HG03064 (cell line): ENCODE data around the gene JHY.
A peak's percentile ranks its signal among the peaks of the same experiment; 100 is the strongest.
"Not testable (repeated sequence)": the region's sequence is repeated elsewhere in the genome, so short reads cannot be mapped to it uniquely, and the experiment has no call there.

ENCODE experiments used
- ATAC-seq: cut with Tn5 transposase; IDR thresholded peaks from one replicate; pipeline ENCODE4 v1.9.1; 2021; ENCODE audit warnings: low read depth; ENCODE audit not compliant: unreplicated experiment

The JHY gene

DNA sequence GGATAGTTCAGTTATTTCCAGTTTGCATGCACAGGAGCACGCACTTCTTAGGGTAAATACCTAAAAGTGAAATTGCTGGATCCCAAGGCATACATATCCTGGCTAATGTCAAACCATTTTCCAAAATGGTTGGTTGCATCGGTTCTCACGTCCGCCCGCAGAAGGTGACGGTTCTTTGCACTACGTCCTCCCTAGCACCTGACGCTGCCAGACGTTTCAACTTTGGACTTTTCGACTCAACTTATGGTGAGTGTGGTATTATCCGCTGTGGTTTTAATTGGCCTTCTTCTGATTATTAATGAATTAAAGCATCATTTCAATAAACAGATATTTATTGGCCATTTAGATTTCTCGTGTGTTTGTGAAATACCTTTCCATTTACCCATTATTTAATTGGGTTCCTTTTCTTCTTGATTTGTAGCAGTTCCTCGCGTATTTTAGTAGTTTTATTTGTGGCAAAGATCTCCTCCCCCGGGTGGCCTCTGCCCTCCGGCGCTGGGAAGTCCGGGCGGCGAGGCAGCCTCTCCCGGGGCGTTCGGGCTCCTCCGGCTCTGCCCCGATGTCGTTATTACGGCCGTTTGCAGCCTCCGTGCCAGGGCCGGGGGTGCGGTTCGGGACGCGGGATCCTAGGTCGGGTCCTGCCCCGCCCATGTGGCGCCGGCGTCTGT is at the start of gene JHY:
JHY (plus strand) TSS at position 571 of the 668 bp plus-strand sequence. CDS start 3,091 bp downstream, outside the sequence.
- ATAC-seq, result no peak

DNA sequence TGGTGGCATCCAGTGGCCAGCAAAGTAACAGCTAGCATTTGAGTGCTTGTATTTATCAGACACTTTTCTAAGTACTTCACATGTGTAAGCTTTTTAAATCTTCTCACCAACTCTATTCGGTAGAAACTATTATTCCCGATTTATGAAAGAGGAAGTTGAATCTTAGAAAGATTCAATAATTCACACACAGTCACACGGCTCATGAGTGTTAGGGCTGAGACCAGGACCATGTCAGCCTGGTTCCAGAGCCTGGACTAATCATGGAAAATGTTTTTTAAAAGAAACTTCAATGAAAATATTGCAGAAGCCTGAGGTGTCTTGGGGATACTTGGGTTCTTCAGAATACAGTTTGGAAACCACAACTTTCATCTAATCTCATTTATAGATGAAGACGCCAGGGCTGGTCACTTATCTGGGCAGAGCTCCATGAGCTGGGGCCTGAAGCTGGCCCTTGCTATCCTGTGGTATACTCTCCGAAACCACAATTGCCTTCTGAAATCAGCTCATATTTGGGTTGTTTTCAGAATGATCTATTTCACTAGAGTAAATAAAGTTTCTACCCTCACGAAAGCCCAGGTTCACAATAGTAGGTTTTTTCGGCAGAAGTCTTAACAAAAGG is 48.6 kb upstream of the JHY start:
- ATAC-seq, result no peak

DNA sequence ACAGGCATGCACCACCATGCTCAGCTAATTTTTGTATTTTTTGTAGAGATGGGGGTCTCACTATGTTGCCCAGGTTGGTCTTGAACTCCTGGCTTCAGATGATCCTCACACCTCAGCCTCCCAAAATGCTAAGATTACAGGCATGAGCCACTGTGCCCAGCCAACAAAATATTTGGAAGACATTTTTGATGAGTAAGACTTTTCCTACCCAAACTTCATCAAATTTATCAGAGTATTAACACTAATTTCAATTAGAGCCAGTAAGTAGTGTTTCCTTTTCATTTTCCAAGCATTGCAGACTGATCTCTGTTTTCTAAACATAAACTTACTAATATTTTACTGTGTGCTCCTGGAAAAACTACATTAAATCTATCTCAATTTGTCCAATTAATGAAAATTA is 45.6 kb upstream of the JHY start:
- no peak for ATAC-seq

DNA sequence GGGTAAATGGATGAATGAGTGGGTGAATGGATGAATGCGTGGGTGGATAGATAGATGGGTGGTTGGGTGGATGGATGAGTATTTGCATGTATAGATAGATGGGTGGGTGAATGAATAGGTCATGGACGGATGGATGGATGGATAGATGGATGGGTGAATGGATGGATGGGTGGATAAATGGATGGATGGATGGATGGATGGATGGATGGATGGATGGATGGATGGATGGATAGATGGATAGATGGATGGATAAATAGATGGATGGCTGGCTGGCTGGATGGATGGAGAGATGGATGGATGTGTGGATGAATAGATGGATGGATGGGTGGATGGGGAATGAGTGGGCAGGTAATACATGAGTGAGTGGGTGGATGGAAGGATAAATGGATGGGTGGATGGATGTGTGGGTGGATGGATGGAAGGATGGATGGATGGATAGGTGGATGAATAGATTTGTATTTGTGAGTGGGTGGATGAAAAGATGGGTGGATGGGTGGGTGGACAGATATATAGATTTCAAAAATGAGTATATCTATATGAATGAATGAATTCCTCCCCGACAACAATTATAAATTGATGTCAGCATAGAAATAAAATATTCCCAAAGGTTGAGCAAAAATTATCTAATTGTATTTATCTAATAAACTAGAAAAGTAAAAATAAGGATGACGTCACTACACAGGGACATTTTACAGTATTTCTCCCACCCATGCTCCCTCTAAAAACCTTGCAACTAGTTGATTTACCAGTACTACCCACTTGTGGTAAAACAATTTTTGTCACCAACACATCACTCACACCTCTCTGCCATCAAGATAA is 44.8 kb upstream of the JHY start:
- ATAC-seq, result no peak

DNA sequence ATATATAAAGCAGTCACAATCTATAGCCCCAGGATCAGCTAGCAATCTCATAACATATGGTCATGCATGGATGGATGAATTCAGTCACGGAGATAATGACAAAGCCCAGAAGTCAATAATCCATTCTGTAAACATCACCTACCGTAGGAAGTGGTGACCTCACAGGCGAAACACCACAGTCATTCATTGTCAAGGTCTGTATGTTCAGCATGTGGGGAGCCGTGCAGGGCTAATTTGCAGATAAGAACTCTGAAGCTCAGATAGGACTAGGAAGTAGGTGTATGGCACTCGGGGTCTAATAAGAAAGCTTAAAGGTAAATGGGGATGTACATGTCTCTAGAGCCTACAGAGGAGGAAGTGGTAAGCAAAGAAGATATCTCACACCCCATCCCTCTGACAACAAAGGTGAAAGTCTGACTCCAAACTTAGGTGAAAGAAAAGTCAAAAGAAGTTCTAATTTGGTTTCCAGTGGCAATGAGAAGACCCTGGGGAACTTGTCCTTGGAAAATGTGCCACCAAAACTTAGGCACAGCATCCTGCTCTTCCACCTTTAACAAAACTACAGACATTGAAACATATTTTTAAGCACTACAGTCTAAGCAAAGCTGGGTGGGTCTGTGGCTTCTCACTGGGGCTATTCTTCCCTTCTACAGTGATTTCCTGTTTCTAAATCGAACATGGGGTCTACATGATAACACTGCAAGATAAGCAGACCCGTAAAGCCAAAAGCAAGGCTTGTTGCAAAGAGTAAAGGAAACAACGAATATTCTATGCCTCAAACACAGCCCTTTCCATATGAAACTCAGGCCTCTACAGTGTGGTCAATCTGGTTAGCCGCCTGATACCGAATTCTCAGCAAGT is 39.0 kb upstream of the JHY start:
- peak; percentile 72 for ATAC-seq

DNA sequence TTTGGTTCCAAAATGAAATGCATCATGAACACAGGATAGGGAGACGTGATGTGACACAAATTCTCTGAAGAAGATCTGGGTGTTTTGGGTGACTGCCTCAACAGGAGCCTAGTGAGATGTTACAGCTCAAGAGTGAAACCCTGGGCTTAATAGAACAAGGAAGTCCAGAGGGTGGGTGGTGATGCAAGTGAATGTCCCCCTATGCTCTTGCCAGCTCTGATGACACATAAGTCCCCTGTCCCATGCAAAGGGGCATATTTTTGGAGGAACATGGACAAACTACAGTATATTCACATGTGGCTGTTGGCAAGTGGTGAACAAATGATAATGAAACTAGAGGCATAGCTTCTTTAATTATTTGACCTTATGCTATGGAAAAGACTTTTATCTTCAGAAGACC is 35.1 kb upstream of the JHY start:
- ATAC-seq, result no peak

DNA sequence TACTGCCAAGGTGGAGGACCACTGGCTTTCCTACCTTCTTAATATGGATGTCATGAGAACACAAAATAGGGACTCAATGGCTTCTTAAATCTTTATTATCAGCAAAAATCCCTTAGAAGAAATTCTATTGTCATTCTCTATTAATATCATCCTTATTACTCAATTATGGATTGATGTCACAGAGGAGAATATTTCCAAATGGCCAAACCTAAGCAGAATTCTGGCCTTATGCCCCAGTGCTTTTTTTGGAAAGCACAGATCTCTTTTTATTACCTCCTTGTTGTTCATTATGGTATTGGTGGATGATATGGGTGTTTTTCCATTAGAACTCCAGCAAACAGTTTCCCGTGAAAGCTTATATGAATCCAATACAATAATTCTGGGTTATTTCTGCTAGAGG is 34.4 kb upstream of the JHY start:
- no peak for ATAC-seq

DNA sequence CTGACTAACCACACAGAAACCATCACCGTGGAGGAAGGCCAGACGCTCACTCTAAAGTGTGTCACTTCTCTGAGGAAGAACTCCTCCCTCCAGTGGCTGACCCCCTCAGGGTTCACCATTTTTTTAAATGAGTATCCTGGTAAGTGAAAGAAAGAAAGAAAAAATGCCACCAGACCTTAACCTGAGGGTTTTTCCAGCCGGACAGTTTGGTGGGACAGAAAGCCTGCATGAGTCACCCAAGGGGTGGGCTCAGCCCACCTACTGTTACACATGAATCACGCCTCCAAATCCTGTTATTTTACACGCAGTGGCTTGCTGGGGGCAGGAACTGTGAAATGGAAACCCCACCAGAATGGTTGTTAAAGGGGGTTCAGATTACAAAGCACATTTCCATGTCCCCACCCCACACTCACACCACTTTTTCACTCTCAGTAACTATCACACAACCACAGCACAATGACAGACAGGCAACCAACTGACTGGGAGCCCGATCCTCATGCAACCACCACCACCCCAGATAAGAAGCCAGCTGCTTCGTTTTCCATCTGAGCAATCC is 32.4 kb upstream of the JHY start:
- ATAC-seq, result no peak

DNA sequence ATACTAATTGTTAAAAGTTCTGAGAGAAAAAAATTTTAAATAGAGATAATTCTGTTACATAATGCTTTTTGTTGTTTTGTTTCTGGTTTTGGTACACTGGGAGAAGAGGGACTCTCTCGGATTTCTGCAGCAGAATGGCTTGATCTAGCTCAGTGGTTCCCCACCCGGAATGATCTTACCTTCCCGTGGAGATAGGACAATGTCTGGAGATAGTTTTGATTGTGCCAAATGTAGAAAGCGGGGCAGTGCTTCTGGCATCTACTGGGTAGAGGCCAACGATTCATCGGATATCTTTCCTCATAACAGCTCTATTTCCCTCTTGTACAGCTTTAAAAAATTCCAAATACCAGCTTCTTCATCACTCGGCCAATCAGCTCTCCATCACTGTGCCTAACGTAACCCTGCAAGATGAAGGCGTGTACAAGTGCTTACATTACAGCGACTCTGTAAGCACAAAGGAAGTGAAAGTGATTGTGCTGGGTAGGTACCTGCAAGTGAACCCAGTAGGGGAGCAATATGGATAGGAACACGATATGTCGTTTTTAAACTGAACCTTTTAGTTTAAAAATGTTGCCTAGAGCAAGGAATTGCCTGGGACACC is 31.1 kb upstream of the JHY start:
- no peak for ATAC-seq

DNA sequence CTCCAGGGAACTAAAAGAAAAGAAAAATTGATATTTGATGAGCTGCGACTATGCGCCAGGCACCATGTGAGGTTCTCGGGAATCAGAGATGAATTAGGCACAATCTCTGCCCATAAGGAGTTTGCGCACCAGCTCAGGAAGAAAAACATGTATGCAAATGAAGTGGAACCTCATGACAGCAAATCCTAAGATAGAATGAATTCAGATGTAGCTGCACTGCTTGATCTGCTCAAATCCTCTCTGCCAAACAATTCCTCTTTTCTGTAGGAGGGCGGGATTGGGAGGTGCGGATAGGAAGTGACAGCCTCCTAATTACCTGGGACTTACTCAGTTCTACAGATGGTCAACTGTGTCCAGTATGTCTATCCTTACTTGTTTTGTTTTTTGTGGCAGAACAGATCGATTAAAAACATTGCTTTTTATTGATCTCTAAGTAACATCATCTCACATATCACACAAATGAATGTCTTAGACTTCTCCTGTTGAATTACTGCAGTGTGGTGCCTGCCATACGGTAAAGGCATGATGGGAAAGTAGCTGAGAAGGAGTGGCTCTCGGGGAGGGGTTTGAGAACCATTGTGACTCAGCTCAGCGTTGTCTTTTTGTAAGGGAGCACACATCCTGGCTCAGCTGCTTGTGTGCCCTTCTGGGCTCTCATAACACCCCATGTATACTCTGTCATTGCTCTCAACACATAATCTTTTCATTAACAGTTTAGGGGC is 30.3 kb upstream of the JHY start:
- no peak for ATAC-seq

DNA sequence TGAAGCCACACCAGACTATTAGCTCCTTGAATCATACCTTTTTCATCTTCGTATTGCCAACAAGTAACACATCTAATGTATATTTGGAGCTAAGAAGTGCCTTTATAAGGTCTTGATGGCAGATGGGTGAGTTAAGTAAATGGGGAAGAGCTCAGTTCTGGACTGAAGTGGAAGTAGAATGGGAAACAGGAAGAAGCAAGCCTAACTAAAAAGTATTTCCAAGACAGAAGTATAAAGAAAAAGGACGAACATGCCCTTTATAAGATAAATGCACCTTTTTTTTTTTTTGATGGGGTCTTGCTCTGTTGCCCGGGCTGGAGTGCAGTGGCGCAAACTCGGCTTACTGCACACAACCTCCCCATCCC is 29.8 kb upstream of the JHY start:
- ATAC-seq, result no peak

DNA sequence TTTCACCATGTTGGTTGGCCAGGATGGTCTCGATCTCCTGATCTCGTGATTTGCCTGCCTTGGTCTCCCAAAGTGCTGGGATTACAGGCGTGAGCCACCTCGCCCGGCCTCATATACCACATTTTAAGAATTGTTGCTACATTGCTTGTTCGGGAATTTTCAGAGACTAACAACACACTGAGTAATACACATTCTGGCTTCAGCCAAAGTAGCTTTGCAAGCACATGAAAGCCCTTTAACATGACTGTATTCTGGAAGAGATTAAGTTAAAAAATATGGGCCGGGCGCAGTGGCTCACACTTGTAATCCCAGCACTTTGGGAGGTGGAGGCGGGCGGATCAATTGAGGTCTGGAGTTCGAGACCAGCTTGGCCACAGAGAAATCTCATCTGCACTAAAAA is 29.3 kb upstream of the JHY start:
- ATAC-seq, result no peak

DNA sequence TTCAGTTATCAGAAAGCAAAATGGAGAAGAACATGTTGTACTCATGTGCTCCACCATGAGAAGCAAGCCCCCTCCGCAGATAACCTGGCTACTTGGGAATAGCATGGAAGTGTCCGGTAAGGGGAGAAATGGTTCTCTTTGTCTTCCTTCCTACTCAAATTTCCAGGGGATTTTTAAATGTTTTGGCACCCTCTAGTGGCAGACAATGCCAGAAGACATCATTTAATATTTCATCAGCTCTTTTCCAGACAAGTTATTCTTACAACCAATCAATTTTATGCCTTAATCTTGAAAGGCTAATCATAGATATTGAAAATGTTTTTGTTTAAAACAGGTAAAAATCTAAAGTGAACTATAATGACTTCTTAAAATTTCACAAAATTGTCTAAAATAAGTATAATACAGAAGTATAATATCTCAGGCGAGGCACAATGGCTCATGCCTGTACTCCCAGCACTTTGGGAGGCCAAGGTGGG is 28.6 kb upstream of the JHY start:
- no peak for ATAC-seq

DNA sequence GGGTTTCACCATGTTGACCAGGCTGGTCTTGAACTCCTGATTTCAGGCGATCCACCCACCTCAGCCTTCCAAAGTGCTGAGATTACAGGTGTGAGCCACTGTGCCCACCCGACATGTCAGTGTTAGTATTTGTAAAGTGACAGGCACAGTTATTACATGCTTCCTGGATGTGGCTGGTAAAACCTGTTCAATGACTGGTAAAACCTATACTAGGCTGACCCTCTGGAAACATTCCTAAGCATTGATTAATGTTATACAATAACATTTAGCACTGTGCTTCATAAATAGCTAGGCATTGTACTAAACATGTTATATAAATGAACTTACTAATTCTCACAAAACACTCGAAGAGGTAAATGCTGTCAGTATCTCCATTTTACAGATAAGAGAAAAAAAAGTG is 20.9 kb upstream of the JHY start:
- ATAC-seq, result no peak

DNA sequence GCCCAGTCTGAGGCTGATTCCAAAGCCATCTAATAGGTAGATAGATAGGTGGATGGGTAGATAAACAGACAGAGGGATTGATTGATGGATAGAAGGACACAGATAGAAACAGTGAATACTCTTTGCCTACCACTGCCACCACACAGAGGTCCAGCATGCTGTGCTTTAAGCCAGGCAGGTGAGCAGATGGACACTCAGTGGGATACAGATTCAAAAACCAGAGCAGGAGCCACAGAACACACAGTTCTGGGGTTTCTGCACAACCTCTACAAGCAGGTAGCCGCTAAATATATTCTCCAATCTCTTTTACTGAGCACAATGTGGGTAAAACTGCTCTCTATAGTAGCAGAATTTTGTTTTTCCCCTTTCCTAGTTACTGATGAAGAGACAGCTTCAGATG is 20.5 kb upstream of the JHY start:
- no peak for ATAC-seq

DNA sequence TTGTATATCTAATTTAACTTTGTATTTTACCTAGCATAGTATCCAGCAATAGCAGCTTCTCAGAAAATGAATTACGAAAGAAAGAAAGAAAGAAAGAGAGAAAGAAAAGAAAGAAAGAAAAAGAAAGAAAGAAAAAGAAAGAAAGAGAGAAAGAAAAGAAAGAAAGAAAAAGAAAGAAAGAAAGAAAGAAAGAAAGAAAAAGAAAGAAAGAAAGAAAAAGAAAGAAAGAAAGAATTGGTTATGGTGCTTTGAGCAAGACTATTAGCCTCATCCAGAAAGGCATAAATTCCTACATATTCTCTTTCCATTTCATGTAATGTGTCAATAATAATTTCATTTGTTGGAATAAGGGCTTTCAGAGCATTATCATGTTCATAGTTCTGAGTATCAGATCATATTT is 19.4 kb upstream of the JHY start:
- not testable (repeated sequence) for ATAC-seq

DNA sequence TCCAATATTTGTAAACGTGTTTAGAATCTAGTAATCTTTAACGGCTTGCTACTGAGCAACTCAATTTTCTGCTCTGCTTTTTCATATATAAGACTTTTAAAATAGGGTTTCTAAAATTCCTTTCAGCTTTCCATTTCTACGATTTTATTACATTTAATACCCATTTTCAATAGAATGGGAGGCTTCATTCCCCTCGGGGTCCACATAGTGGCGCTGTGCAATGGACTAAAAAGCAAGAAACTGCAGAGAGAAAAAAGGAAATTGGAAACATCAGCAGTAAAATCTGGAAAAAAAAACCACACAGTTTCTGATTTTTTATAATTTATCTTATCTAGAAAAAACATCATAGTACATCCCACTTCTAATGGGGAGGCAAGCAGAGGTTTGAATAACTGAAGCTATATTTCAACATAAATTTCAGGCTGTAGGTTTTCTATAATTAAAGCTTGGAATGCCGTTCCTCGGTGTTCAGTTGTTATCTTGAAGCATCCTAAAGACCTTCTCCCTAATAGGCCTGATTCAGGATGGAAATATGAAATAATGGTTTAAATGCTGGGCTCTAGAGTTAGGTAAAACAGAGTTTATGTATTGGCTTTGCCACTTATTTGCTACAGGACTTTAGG is 18.7 kb upstream of the JHY start:
- no peak for ATAC-seq

DNA sequence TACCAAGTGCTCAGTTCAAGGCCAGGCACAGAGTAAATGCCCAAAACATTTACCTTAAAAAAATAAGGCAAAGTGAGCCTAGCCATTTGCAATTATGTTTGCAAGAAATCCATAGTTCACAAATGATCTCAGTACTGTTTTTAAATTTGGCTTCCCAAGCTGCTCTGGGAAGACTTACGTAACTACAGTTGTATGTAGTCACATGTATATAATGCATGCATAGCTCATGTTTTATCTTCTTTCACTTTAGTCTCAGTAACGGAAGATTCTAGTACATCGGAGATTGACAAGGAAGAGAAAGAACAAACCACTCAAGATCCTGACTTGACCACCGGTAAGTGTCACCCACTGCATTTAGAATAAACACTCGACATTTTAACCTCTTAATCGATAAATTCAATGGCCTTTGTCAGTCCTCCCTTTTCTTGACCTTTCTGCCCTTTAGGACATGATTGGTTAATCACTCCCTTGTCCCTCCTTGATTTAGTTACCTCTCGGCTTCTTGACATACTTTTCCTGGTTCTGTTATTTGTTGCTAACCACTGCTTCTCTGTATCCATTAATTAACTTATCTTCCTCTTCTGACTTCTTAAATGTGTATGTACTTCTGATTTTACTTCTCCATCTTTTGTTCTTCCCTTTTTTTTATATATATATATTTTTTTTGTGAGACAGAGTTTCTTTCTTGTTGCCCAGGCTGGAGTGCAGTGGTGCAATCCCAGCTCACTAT is 18.0 kb upstream of the JHY start:
- no peak for ATAC-seq
